GM23338 (cell line): ENCODE results near the gene AP1G2. TPM values are rescaled to one million over a fixed set of nuclear protein-coding genes. Genes with fewer than 3 reads are reported as not detected.

Experiments used
- ATAC-seq: fragments of 200-7000 bp; cut with Tn5 transposase; 3 replicates; pipeline ENCODE4 v1.9.1; 2020
- DNase-seq: peaks from one replicate; pipeline ENCODE4 v3.0.0-alpha.2; 2015; ENCODE audit warnings: low spot score
- H2AFZ ChIP-seq: fragments of 200-600 bp; sonication (generic); 2 replicates; pipeline ENCODE4 v1.8.0; 2016; ENCODE audit warnings: antibody characterized with exemption, mild to moderate bottlenecking, moderate library complexity
- H3F3A ChIP-seq: fragments of 200-600 bp; sonication (generic); replicated peaks from 2 replicates; pipeline ENCODE4 v1.8.0; 2017; ENCODE audit warnings: antibody characterized with exemption, mixed run types, low read depth
- H3K27ac ChIP-seq: fragments of 200-600 bp; sonication (generic); 2 replicates; pipeline ENCODE4 v1.6.1; 2016; ENCODE audit warnings: low read depth
- H3K27me3 ChIP-seq: fragments of 200-600 bp; sonication (generic); 2 replicates; pipeline ENCODE4 v1.8.0; 2016; ENCODE audit warnings: mild to moderate bottlenecking, mixed run types, moderate library complexity; ENCODE audit not compliant: insufficient read depth
- H3K36me3 ChIP-seq: fragments of 200-600 bp; sonication (generic); 2 replicates; pipeline ENCODE4 v1.8.0; 2016; ENCODE audit warnings: mild to moderate bottlenecking; ENCODE audit not compliant: insufficient read depth
- H3K4me1 ChIP-seq: fragments of 200-600 bp; sonication (generic); 2 replicates; pipeline ENCODE4 v1.8.0; 2016; ENCODE audit warnings: mild to moderate bottlenecking, moderate library complexity; ENCODE audit not compliant: insufficient read depth
- H3K4me2 ChIP-seq: fragments of 200-600 bp; sonication (generic); 2 replicates; pipeline ENCODE4 v1.7.1; 2017; ENCODE audit warnings: mixed run types
- H3K4me3 ChIP-seq: fragments of 200-600 bp; sonication (generic); 2 replicates; pipeline ENCODE4 v1.6.1; 2016; ENCODE audit warnings: mixed run types
- H3K79me2 ChIP-seq: fragments of 200-600 bp; sonication (generic); replicated peaks from 2 replicates; pipeline ENCODE4 v1.8.0; 2017; ENCODE audit warnings: mild to moderate bottlenecking; ENCODE audit not compliant: insufficient read depth
- H3K9me2 ChIP-seq: fragments of 200-600 bp; sonication (generic); 2 replicates; pipeline ENCODE4 v1.8.0; 2017; ENCODE audit not compliant: insufficient read depth
- H4K20me1 ChIP-seq: fragments of 200-600 bp; sonication (generic); replicated peaks from 2 replicates; pipeline ENCODE4 v1.8.0; 2017; ENCODE audit warnings: mild to moderate bottlenecking; ENCODE audit not compliant: insufficient read depth
- H3K27ac Mint-ChIP-seq: 2 replicates; pipeline ENCODE4 v1.8.0; 2020; ENCODE audit warnings: inconsistent platforms, mild to moderate bottlenecking, moderate library complexity, mixed read lengths
- H3K27me3 Mint-ChIP-seq: 3 replicates; pipeline ENCODE4 v1.8.0; 2022; ENCODE audit warnings: low read depth, mild to moderate bottlenecking, moderate library complexity, mixed read lengths, inconsistent platforms; ENCODE audit not compliant: insufficient read depth, poor library complexity
- H3K36me3 Mint-ChIP-seq: 3 replicates; pipeline ENCODE4 v1.8.0; 2021; ENCODE audit warnings: low read depth, mild to moderate bottlenecking, inconsistent platforms, moderate library complexity, mixed read lengths
- H3K4me1 Mint-ChIP-seq: 3 replicates; pipeline ENCODE4 v1.8.0; 2020; ENCODE audit warnings: mild to moderate bottlenecking, inconsistent platforms, mixed read lengths
- H3K4me3 Mint-ChIP-seq: 3 replicates; pipeline ENCODE4 v1.8.0; 2021; ENCODE audit warnings: moderate library complexity, mild to moderate bottlenecking, inconsistent platforms, mixed read lengths
- H3K9me3 Mint-ChIP-seq: 3 replicates; pipeline ENCODE4 v1.8.0; 2020; ENCODE audit warnings: moderate library complexity, mild to moderate bottlenecking, inconsistent platforms, mixed read lengths
- CREB1 ChIP-seq: fragments of 250-450 bp; sonication (Bioruptor Pico); IDR thresholded peaks from 2 replicates; pipeline ENCODE4 v1.5.0; 2020; ENCODE audit warnings: low read depth, mild to moderate bottlenecking, moderate library complexity
- EZH2 ChIP-seq: fragments of 200-600 bp; sonication (generic); IDR thresholded peaks from one replicate; pipeline ENCODE4 v1.8.0; 2017; ENCODE audit warnings: antibody characterized with exemption, mild to moderate bottlenecking, low read depth; ENCODE audit not compliant: unreplicated experiment
- EZH2phosphoT487 ChIP-seq: fragments of 200-600 bp; sonication (generic); IDR thresholded peaks from one replicate; pipeline ENCODE4 v1.8.1; 2018; ENCODE audit warnings: antibody characterized with exemption; ENCODE audit not compliant: unreplicated experiment
- JUNB ChIP-seq: IDR thresholded peaks from one replicate; pipeline ENCODE4 v1.6.1; 2016; ENCODE audit warnings: antibody characterized with exemption; ENCODE audit not compliant: unreplicated experiment
- NANOG ChIP-seq: IDR thresholded peaks from 2 replicates; pipeline ENCODE4 v1.6.1; 2016; ENCODE audit warnings: antibody characterized with exemption, borderline replicate concordance
- POLR2AphosphoS5 ChIP-seq: IDR thresholded peaks from 2 replicates; pipeline ENCODE4 v1.6.1; 2016; ENCODE audit warnings: antibody characterized with exemption, low read depth
- STAT1 ChIP-seq: IDR thresholded peaks from one replicate; pipeline ENCODE4 v1.6.1; 2016; ENCODE audit warnings: antibody characterized with exemption; ENCODE audit not compliant: unreplicated experiment
- ZNF114 ChIP-seq: fragments of 250-450 bp; sonication (Bioruptor Pico); IDR thresholded peaks from 2 replicates; pipeline ENCODE4 v1.5.0; 2020; ENCODE audit warnings: mild to moderate bottlenecking, moderate library complexity
- ZNF331 ChIP-seq: fragments of 250-450 bp; sonication (Bioruptor Pico); IDR thresholded peaks from 2 replicates; pipeline ENCODE4 v1.5.0; 2020; ENCODE audit warnings: low read depth, mild to moderate bottlenecking, moderate library complexity
- polyA plus RNA-seq: library from polyadenylated mRNA; unstranded; fragments of >200 nt; fragmentation: Nextera tagmentation; extraction: Ambion mirVana; gene quantifications from 2 replicates; pipeline ENCODE4 v1.2.1, GENCODE V29; 2016
- total RNA-seq: library from RNA; depleted of rRNA; stranded (reverse); fragments of >200 nt; shearing (Covaris generic); gene quantifications from 2 replicates; pipeline ENCODE4 v1.2.3, GENCODE V29; 2014
- TF ChIP-seq, protein P1 (sequence below): fragments of 250-450 bp; sonication (Bioruptor Pico); IDR thresholded peaks from 2 replicates; pipeline ENCODE4 v1.5.0; 2020; ENCODE audit warnings: mild to moderate bottlenecking, moderate library complexity
- TF ChIP-seq, protein P2 (sequence below): IDR thresholded peaks from 2 replicates; pipeline ENCODE4 v1.6.1; 2016; ENCODE audit warnings: antibody characterized with exemption
- TF ChIP-seq, protein P3 (sequence below), 2 experiments: fragments of 200-600 bp in 1 of 2; sonication (generic) in 1 of 2; conservative IDR thresholded peaks; 2 replicates each; pipeline versions ENCODE4 v1.5.1 to v1.6.1; 2016 to 2017; ENCODE audit warnings: antibody characterized with exemption in 2 of 2, low read depth in 2 of 2, mild to moderate bottlenecking in 2 of 2, moderate library complexity in 1 of 2
- TF ChIP-seq, protein P4 (sequence below): IDR thresholded peaks from one replicate; pipeline ENCODE4 v1.6.1; 2018; ENCODE audit warnings: antibody characterized with exemption; ENCODE audit not compliant: unreplicated experiment

AP1G2 gene
- total and polyA plus RNA-seq, 2 experiments from 2014 or later: 55.3 to 63.5 TPM

DNA sequence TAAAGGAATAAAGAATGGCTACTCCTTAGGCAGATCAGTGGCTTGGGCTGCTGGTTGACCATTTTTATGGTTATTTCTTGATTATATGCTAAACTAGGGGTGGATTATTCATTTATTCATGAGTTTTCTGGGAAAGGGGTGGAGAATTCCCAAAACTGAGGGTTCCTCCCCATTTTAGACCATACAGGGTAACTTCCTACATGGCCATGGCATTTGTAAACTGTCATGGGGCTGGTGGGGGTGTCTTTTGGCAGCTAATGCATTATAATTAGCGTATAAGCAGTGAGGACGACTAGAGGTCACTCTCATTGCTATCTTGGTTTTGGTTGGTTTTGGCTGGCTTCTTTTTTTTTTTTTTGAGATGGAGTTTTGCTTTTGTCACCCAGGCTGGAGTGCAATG, 36.6 kb upstream of the AP1G2 start:
- H3K36me3 Mint-ChIP-seq: no peaks in the 10 kb centered on the region; the same call in 2 of the 3 replicates
- Histone ChIP-seq H2AFZ (no peak overlapping the region), H3K4me3 (no peak overlapping the region), H3K27ac (no peak overlapping the region), H3K79me2 (no peaks in the 10 kb centered on the region), H3K4me2 (no peak overlapping the region), H3K9me2 (peaks cover 8% of the 10 kb centered on the region; the same call in 1 of the 2 replicates), H3K27me3 (no peaks in the 10 kb centered on the region), H3K4me1 (no peaks in the 10 kb centered on the region), H3F3A (no peaks in the 10 kb centered on the region), H4K20me1 (no peaks in the 10 kb centered on the region), H3K36me3 (no peaks in the 10 kb centered on the region)
- TF ChIP-seq, protein P1, sequence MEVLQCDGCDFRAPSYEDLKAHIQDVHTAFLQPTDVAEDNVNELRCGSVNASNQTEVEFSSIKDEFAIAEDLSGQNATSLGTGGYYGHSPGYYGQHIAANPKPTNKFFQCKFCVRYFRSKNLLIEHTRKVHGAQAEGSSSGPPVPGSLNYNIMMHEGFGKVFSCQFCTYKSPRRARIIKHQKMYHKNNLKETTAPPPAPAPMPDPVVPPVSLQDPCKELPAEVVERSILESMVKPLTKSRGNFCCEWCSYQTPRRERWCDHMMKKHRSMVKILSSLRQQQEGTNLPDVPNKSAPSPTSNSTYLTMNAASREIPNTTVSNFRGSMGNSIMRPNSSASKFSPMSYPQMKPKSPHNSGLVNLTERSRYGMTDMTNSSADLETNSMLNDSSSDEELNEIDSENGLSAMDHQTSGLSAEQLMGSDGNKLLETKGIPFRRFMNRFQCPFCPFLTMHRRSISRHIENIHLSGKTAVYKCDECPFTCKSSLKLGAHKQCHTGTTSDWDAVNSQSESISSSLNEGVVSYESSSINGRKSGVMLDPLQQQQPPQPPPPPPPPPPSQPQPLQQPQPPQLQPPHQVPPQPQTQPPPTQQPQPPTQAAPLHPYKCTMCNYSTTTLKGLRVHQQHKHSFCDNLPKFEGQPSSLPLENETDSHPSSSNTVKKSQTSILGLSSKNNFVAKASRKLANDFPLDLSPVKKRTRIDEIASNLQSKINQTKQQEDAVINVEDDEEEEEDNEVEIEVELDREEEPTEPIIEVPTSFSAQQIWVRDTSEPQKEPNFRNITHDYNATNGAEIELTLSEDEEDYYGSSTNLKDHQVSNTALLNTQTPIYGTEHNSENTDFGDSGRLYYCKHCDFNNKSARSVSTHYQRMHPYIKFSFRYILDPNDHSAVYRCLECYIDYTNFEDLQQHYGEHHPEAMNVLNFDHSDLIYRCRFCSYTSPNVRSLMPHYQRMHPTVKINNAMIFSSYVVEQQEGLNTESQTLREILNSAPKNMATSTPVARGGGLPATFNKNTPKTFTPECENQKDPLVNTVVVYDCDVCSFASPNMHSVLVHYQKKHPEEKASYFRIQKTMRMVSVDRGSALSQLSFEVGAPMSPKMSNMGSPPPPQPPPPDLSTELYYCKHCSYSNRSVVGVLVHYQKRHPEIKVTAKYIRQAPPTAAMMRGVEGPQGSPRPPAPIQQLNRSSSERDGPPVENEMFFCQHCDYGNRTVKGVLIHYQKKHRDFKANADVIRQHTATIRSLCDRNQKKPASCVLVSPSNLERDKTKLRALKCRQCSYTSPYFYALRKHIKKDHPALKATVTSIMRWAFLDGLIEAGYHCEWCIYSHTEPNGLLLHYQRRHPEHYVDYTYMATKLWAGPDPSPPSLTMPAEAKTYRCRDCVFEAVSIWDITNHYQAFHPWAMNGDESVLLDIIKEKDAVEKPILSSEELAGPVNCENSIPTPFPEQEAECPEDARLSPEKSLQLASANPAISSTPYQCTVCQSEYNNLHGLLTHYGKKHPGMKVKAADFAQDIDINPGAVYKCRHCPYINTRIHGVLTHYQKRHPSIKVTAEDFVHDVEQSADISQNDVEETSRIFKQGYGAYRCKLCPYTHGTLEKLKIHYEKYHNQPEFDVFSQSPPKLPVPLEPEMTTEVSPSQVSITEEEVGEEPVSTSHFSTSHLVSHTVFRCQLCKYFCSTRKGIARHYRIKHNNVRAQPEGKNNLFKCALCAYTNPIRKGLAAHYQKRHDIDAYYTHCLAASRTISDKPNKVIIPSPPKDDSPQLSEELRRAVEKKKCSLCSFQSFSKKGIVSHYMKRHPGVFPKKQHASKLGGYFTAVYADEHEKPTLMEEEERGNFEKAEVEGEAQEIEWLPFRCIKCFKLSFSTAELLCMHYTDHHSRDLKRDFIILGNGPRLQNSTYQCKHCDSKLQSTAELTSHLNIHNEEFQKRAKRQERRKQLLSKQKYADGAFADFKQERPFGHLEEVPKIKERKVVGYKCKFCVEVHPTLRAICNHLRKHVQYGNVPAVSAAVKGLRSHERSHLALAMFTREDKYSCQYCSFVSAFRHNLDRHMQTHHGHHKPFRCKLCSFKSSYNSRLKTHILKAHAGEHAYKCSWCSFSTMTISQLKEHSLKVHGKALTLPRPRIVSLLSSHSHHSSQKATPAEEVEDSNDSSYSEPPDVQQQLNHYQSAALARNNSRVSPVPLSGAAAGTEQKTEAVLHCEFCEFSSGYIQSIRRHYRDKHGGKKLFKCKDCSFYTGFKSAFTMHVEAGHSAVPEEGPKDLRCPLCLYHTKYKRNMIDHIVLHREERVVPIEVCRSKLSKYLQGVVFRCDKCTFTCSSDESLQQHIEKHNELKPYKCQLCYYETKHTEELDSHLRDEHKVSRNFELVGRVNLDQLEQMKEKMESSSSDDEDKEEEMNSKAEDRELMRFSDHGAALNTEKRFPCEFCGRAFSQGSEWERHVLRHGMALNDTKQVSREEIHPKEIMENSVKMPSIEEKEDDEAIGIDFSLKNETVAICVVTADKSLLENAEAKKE (CRISPR knock-in tag): no peak
- TF ChIP-seq STAT1 (no peak), ZNF114 (CRISPR knock-in tag) (no peak), JUNB (no peak), POLR2AphosphoS5 (no peak), EZH2 (no peak), NANOG (no peak), EZH2phosphoT487 (no peak), ZNF331 (CRISPR knock-in tag) (no peak), CREB1 (CRISPR knock-in tag) (no peak)
- TF ChIP-seq, protein P2, sequence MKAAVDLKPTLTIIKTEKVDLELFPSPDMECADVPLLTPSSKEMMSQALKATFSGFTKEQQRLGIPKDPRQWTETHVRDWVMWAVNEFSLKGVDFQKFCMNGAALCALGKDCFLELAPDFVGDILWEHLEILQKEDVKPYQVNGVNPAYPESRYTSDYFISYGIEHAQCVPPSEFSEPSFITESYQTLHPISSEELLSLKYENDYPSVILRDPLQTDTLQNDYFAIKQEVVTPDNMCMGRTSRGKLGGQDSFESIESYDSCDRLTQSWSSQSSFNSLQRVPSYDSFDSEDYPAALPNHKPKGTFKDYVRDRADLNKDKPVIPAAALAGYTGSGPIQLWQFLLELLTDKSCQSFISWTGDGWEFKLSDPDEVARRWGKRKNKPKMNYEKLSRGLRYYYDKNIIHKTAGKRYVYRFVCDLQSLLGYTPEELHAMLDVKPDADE: no peak
- TF ChIP-seq, protein P3, sequence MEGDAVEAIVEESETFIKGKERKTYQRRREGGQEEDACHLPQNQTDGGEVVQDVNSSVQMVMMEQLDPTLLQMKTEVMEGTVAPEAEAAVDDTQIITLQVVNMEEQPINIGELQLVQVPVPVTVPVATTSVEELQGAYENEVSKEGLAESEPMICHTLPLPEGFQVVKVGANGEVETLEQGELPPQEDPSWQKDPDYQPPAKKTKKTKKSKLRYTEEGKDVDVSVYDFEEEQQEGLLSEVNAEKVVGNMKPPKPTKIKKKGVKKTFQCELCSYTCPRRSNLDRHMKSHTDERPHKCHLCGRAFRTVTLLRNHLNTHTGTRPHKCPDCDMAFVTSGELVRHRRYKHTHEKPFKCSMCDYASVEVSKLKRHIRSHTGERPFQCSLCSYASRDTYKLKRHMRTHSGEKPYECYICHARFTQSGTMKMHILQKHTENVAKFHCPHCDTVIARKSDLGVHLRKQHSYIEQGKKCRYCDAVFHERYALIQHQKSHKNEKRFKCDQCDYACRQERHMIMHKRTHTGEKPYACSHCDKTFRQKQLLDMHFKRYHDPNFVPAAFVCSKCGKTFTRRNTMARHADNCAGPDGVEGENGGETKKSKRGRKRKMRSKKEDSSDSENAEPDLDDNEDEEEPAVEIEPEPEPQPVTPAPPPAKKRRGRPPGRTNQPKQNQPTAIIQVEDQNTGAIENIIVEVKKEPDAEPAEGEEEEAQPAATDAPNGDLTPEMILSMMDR (conservative IDR thresholded peaks at IDR 0.05; ENCODE audit: low read depth in 2 of 2): no peak
- TF ChIP-seq, protein P4, sequence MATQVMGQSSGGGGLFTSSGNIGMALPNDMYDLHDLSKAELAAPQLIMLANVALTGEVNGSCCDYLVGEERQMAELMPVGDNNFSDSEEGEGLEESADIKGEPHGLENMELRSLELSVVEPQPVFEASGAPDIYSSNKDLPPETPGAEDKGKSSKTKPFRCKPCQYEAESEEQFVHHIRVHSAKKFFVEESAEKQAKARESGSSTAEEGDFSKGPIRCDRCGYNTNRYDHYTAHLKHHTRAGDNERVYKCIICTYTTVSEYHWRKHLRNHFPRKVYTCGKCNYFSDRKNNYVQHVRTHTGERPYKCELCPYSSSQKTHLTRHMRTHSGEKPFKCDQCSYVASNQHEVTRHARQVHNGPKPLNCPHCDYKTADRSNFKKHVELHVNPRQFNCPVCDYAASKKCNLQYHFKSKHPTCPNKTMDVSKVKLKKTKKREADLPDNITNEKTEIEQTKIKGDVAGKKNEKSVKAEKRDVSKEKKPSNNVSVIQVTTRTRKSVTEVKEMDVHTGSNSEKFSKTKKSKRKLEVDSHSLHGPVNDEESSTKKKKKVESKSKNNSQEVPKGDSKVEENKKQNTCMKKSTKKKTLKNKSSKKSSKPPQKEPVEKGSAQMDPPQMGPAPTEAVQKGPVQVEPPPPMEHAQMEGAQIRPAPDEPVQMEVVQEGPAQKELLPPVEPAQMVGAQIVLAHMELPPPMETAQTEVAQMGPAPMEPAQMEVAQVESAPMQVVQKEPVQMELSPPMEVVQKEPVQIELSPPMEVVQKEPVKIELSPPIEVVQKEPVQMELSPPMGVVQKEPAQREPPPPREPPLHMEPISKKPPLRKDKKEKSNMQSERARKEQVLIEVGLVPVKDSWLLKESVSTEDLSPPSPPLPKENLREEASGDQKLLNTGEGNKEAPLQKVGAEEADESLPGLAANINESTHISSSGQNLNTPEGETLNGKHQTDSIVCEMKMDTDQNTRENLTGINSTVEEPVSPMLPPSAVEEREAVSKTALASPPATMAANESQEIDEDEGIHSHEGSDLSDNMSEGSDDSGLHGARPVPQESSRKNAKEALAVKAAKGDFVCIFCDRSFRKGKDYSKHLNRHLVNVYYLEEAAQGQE: no peak
- H3K9me3 Mint-ChIP-seq: peaks cover 3% of the 10 kb centered on the region; the same call in 2 of the 3 replicates
- DNase-seq: no peak
- H3K27me3 Mint-ChIP-seq: peaks cover 6% of the 10 kb centered on the region
- no peak for ATAC-seq
- H3K4me3 Mint-ChIP-seq: no peak overlapping the region
- H3K4me1 Mint-ChIP-seq: no peaks in the 10 kb centered on the region; the same call in 2 of the 3 replicates
- no peak overlapping the region for H3K27ac Mint-ChIP-seq
